CD4-positive, alpha-beta T cell treated with Interleukin-2 at 100 ng/mL for 4 hours (primary cell): ENCODE measurements around the gene FANK1.

Source experiments
- DNase-seq: peaks from one replicate; pipeline ENCODE4 v3.0.0-alpha.2; 2020; ENCODE audit warnings: low spot score

FANK1 gene

GRCh38 chr10:125985557-125986240 lies 89.3 kb downstream of the FANK1 start:
- no peak for DNase-seq

- DNase-seq, result no peak
These were observed 93.4 kb downstream of the FANK1 start for GRCh38 chr10:125989791-125990190.

- DNase-seq, result no peak
These were observed 94.6 kb downstream of the FANK1 start for GRCh38 chr10:125990974-125991373.

GRCh38 chr10:125991392-125991791 lies 95.0 kb downstream of the FANK1 start:
- no peak for DNase-seq

- DNase-seq, result no peak
These were observed 95.9 kb downstream of the FANK1 start for GRCh38 chr10:125992254-125992653.

- no peak for DNase-seq
These were observed 98.2 kb downstream of the FANK1 start for GRCh38 chr10:125994601-125995000.

GRCh38 chr10:125995726-125996304 lies 99.5 kb downstream of the FANK1 start:
- no peak for DNase-seq

- no peak for DNase-seq
These were observed 101.2 kb downstream of the FANK1 start for GRCh38 chr10:125997586-125997985.

- no peak for DNase-seq
These were observed 103.3 kb downstream of the FANK1 start for GRCh38 chr10:125999694-126000093.

- DNase-seq, result no peak
These were observed 105.2 kb downstream of the FANK1 start for GRCh38 chr10:126001576-126001975.

- no peak for DNase-seq
These were observed 108.4 kb downstream of the FANK1 start for GRCh38 chr10:126004752-126005151.

- DNase-seq, result no peak
These were observed 109.9 kb downstream of the FANK1 start for GRCh38 chr10:126006264-126006663.

GRCh38 chr10:126006906-126007305 lies 110.5 kb downstream of the FANK1 start:
- DNase-seq, result no peak

GRCh38 chr10:126009650-126010049 lies 113.3 kb downstream of the FANK1 start:
- no peak for DNase-seq

- peak; percentile 15 for DNase-seq
These were observed 115.6 kb downstream of the FANK1 start for GRCh38 chr10:126011995-126012394.

- no peak for DNase-seq
These were observed 116.1 kb downstream of the FANK1 start for GRCh38 chr10:126012485-126012884.

- no peak for DNase-seq
These were observed 117.3 kb downstream of the FANK1 start for GRCh38 chr10:126013489-126014281.

GRCh38 chr10:126014309-126014708 lies 117.9 kb downstream of the FANK1 start:
- DNase-seq, result no peak

- no peak for DNase-seq
These were observed 119.0 kb downstream of the FANK1 start for GRCh38 chr10:126015413-126015812.

GRCh38 chr10:126016156-126016805 lies 119.9 kb downstream of the FANK1 start:
- DNase-seq, result no peak

GRCh38 chr10:126016882-126017281 lies 120.5 kb downstream of the FANK1 start:
- DNase-seq, result no peak

GRCh38 chr10:126017961-126018560 lies 121.7 kb downstream of the FANK1 start:
- DNase-seq, result no peak
